ENCODE data around the gene KIFC3.
A peak's percentile ranks its signal among the peaks of the same experiment; 100 is the strongest.

Gene KIFC3

DNA sequence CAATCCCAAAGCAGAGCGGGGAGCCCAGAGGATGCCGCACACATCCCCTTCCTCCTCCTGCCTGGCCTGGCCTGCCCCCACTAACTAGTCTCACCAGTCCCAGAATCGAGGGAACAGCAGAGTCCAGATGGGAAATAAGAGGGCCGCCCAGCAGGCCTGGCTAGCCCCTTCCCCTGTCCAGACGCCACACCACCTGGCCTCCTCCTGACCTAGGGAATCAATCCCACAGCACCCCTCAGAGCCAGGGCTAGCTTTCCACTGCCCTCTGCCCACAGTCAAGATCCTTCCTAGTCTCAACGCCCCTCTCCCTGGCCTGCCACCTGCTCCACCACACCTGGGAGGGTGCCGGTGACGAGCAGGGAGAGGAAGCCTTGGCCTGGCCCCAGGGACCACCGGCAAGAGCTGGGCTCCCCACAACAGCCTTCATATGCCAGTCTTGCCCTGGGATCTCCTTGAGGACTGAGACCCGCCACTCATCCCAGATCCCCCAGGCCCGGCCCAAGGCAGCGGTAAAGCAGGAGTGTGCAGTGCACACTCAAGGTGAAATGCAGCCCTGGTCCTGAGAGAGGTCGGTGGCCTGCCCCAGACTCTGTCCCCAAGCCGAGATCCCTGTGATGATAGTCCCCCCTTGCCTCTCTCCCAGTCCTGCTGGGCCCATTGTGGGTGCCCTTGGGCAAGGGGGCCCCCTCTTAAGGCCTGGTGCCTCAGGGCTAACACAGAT lies 38.8 kb downstream of the KIFC3 start:
- ChIA-PET CTCF (interaction anchor here (0.6 kb wide), 2 partner anchors 11 to 160 kb away, joined by 3 read pairs; no protein-coding TSS in a partner anchor), POLR2A (interaction anchor here (0.6 to 1.3 kb wide), 2 partner anchors 28 to 366 kb away, joined by 3 to 7 read pairs; partner anchors contain the start of genes CFAP20 and KATNB1)
- H3K4me3 ChIP-seq (ENCODE audit: low read depth, low read length), result no peak overlapping the region
- peaks cover 4% of the 10 kb centered on the region for H3K4me1 ChIP-seq (ENCODE audit: control insufficient read depth, insufficient read depth, low read length)
- H3K9me3 ChIP-seq (ENCODE audit: control insufficient read depth, insufficient read depth, low read depth, low read length), result no peaks in the 10 kb centered on the region
- no peak overlapping the region for H3K27ac ChIP-seq (ENCODE audit: extremely low read depth, low read depth, low read length)
- no peak for TF ChIP-seq ZNF623 (tag by site-specific recombination; IDR thresholded peaks at IDR 0.05)
- no peak for TF ChIP-seq ZNF132 (tag by site-specific recombination; IDR thresholded peaks at IDR 0.05; ENCODE audit: borderline replicate concordance)
- TF ChIP-seq ZNF560 (tag by site-specific recombination; IDR thresholded peaks at IDR 0.05; ENCODE audit: borderline replicate concordance), result no peak
- TF ChIP-seq ZNF701 (tag by site-specific recombination; IDR thresholded peaks at IDR 0.05), result no peak
- TF ChIP-seq ZNF146 (tag by site-specific recombination; IDR thresholded peaks at IDR 0.05), result no peak
- no peak for TF ChIP-seq ZNF211 (tag by site-specific recombination; IDR thresholded peaks at IDR 0.05; ENCODE audit: low read depth)
- TF ChIP-seq ZNF433 (tag by site-specific recombination; IDR thresholded peaks at IDR 0.05; ENCODE audit: low read depth), result no peak
- TF ChIP-seq ZNF837 (tag by site-specific recombination; IDR thresholded peaks at IDR 0.05), result no peak
- TF ChIP-seq, protein P1, sequence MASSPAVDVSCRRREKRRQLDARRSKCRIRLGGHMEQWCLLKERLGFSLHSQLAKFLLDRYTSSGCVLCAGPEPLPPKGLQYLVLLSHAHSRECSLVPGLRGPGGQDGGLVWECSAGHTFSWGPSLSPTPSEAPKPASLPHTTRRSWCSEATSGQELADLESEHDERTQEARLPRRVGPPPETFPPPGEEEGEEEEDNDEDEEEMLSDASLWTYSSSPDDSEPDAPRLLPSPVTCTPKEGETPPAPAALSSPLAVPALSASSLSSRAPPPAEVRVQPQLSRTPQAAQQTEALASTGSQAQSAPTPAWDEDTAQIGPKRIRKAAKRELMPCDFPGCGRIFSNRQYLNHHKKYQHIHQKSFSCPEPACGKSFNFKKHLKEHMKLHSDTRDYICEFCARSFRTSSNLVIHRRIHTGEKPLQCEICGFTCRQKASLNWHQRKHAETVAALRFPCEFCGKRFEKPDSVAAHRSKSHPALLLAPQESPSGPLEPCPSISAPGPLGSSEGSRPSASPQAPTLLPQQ (tag by site-specific recombination; IDR thresholded peaks at IDR 0.05), result no peak
- no peak for TF ChIP-seq ZNF416 (tag by site-specific recombination; IDR thresholded peaks at IDR 0.05)
- no peak for TF ChIP-seq ZFP3 (tag by site-specific recombination; IDR thresholded peaks at IDR 0.05; ENCODE audit: low read depth)
- no peak for TF ChIP-seq ZNF664 (tag by site-specific recombination; IDR thresholded peaks at IDR 0.05)
- TF ChIP-seq, protein P2, sequence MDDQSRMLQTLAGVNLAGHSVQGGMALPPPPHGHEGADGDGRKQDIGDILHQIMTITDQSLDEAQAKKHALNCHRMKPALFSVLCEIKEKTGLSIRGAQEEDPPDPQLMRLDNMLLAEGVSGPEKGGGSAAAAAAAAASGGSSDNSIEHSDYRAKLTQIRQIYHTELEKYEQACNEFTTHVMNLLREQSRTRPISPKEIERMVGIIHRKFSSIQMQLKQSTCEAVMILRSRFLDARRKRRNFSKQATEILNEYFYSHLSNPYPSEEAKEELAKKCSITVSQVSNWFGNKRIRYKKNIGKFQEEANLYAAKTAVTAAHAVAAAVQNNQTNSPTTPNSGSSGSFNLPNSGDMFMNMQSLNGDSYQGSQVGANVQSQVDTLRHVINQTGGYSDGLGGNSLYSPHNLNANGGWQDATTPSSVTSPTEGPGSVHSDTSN (CRISPR knock-in tag; IDR thresholded peaks at IDR 0.05), result no peak
- TF ChIP-seq SALL2 (tag by site-specific recombination; IDR thresholded peaks at IDR 0.05; ENCODE audit: borderline replicate concordance), result no peak
- TF ChIP-seq ZNF157 (tag by site-specific recombination; IDR thresholded peaks at IDR 0.05), result no peak
- no peak for TF ChIP-seq ZNF366 (tag by site-specific recombination; conservative IDR thresholded peaks at IDR 0.05)
- TF ChIP-seq ZNF555 (tag by site-specific recombination; conservative IDR thresholded peaks at IDR 0.05), result no peak
- TF ChIP-seq RBAK (tag by site-specific recombination; IDR thresholded peaks at IDR 0.05), result no peak
- peaks cover 0 to 24% of the 10 kb centered on the region in 2 experiments; a peak in 2 of 3 replicates for H3K36me3 ChIP-seq (ENCODE audit: control insufficient read depth in 2 of 2, insufficient read depth in 1 of 2, low read length in 2 of 2)

DNA sequence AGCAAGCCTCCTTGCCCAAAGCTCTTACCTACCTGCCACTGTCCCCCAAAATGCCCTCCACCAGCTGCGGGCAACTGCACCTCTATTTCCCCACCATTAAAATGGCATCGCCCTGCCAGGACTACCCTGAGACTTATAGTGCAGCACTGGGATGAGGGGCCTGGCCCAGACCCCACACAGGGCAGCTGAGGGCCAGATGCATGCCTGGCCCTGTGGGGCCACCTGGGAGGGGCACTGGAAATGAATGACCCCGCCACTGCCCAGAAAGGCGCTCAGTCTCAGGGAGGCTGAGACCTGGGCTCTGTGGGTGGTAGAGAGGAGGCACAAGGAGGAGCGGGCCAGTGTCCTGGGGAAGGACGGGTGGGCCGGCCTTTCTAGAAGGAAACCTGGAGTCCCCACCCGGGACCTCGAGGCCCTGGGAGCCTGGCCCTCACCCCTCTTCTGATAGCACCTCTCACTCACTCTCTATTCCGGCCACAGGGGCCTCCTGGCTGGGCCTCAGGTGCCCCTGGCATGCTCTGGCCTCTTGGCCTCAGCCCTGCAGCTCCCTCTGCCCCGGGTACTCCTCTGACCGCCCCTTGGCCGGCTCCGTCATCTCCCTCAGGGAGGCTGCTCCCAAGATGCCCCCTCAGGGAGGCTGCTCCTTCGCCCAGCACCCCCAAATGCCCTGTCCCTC lies 39.8 kb downstream of the KIFC3 start:
- no peaks in the 10 kb centered on the region for H3K9me3 ChIP-seq (ENCODE audit: control insufficient read depth, insufficient read depth, low read depth, low read length)
- no peak overlapping the region for H3K27ac ChIP-seq (ENCODE audit: extremely low read depth, low read depth, low read length)
- H3K4me1 ChIP-seq (ENCODE audit: control insufficient read depth, insufficient read depth, low read length), result peaks cover 4% of the 10 kb centered on the region
- H3K36me3 ChIP-seq (ENCODE audit: control insufficient read depth in 2 of 2, insufficient read depth in 1 of 2, low read length in 2 of 2), result peaks cover 0 to 32% of the 10 kb centered on the region in 2 experiments; a peak in 1 of 3 replicates
- POLR2A ChIA-PET, result no interaction called here
- CTCF ChIA-PET, result no interaction called here
- H3K4me3 ChIP-seq (ENCODE audit: low read depth, low read length), result no peak overlapping the region
- no peak for TF ChIP-seq ZNF664 (tag by site-specific recombination; IDR thresholded peaks at IDR 0.05)
- TF ChIP-seq GLIS1 (tag by site-specific recombination; IDR thresholded peaks at IDR 0.05), result peak; percentile 40
- TF ChIP-seq SP2 (tag by site-specific recombination; IDR thresholded peaks at IDR 0.05), result no peak
- TF ChIP-seq KLF1 (tag by site-specific recombination; IDR thresholded peaks at IDR 0.05), result no peak
- TF ChIP-seq KLF10 (tag by site-specific recombination; IDR thresholded peaks at IDR 0.05), result no peak
- 0 out of 2 replicates have a peak, but pooled peaks have one; percentile 45 for TF ChIP-seq ZBTB6 (tag by site-specific recombination; IDR thresholded peaks at IDR 0.05)
- TF ChIP-seq ZNF18 (tag by site-specific recombination; IDR thresholded peaks at IDR 0.05), result no peak
- TF ChIP-seq ZNF843 (tag by site-specific recombination; IDR thresholded peaks at IDR 0.05), result no peak
